Body of pancreas (tissue), 4 donors: ENCODE measurements around the gene PPOX. TPM values are rescaled to one million over a fixed set of nuclear protein-coding genes. Genes with fewer than 3 reads are reported as not detected.

Experiments
- ATAC-seq: fragments of 150-250 bp; one replicate; pipeline ENCODE4 v1.9.1; 2016
- DNase-seq, 4 donors: peaks; one replicate each; pipeline ENCODE4 v3.0.0-alpha.2; 2019
- H3K27ac ChIP-seq, 4 donors: fragments of 200-600 bp; sonication (generic); 1 replicate in 3 of 4; 2 replicates in 1 of 4; pipeline versions ENCODE4 v1.5.1 to v1.6.1; 2016 to 2019; ENCODE audit warnings: mild to moderate bottlenecking in 1 of 4, mixed read lengths in 1 of 4, moderate library complexity in 1 of 4
- H3K27me3 ChIP-seq, 2 donors: fragments of 200-600 bp; sonication (generic); one replicate each; pipeline ENCODE4 v1.6.0; 2016; ENCODE audit warnings: mild to moderate bottlenecking in 1 of 2
- H3K36me3 ChIP-seq, 2 donors: fragments of 200-600 bp; sonication (generic); replicated peaks in 1 of 2; 2 replicates each; pipeline ENCODE4 v1.5.1; 2016; ENCODE audit warnings: low read depth in 2 of 2; ENCODE audit not compliant: insufficient read depth in 1 of 2
- H3K4me1 ChIP-seq: fragments of 200-600 bp; sonication (generic); one replicate; pipeline ENCODE4 v1.6.0; 2016
- H3K4me3 ChIP-seq, 2 donors: fragments of 200-600 bp; sonication (generic); 1 replicate in 1 of 2; 2 replicates in 1 of 2; pipeline ENCODE4 v1.5.1; 2016 to 2019
- H3K9me3 ChIP-seq, 3 donors: fragments of 200-600 bp; sonication (generic); 1 replicate in 2 of 3; 2 replicates in 1 of 3; pipeline ENCODE4 v1.5.1; 2016
- CTCF ChIP-seq, 7 experiments: fragments of 450-650 bp in 4 of 7; fragments of 200-600 bp in 3 of 7; sonication (generic) in 3 of 7; IDR thresholded peaks; one replicate each; pipeline ENCODE4 v1.5.1; 2016 to 2019; ENCODE audit warnings: antibody characterized with exemption in 7 of 7
- POLR2A ChIP-seq, 3 donors: fragments of 450-650 bp; IDR thresholded peaks; one replicate each; pipeline ENCODE4 v1.6.1; 2016; ENCODE audit warnings: antibody characterized with exemption in 3 of 3, mild to moderate bottlenecking in 2 of 3
- WGBS, 2 donors: methylation state at CpG; one replicate each; pipeline ENCODE4 v1.1.5; 2017; 5-methylcytosine and 5-hydroxymethylcytosine counted together
- intact Hi-C: fragments of 100-400 bp; cut with DNase I; formaldehyde crosslinking; loops from one replicate; pipeline ENCODE4 v1.15.1; 2023
- total RNA-seq, 2 donors: library from RNA; depleted of rRNA; stranded (reverse); fragments of >200 nt; gene quantifications; one replicate each; pipeline ENCODE4 v1.1.0, GENCODE V29; 2016

The PPOX gene
- total RNA-seq, 2 donors from 2014 or later: 16.2 to 18.9 TPM

DNA sequence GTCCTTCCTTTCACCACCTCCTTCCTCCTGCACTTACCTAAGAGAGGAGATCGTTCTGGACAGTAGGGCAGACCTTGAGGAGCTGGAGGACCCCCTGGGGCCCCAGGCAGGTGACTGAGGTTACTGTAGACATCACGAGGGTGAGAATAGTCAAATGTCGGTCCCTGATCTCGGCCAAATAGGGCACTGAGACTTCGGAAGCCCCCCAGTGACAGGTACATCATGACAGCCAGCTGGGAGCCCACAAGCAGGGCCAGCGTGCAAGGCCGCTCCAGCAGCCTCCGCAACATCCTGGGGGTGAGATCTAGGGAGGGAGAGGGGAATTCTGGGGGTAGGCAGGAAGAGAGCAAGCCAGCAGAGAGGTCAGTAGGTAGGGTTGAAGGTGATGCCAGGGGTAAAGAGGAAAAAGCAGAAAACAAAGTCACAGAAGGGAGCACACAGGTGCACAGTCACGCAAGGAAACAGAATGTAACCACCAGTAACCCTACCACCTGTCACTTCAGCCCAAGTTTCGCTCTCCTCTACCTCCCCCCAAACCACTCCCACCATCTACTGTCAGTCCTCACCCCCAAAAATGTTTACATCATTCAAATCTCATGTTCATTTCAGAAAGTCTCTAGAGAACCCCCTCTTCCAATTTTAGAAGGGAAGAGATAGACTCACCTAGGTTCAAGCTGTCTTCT lies 9.7 kb downstream of the PPOX start:
- DNase-seq: no peak
- H3K27me3 ChIP-seq: no peaks in the 10 kb centered on the region
- no peak overlapping the region for H3K4me3 ChIP-seq
- peak overlapping the region in 1 of 4 donors; percentile 93 for H3K27ac ChIP-seq
- H3K36me3 ChIP-seq: peaks cover 12 to 22% of the 10 kb centered on the region in 2 donors
- peaks cover 41% of the 10 kb centered on the region for H3K4me1 ChIP-seq
- ATAC-seq: no peak
- H3K9me3 ChIP-seq: no peaks in the 10 kb centered on the region
- 73 to 80% methylated on average over 10 of the region's 10 CpGs for WGBS, 2 donors
- intact Hi-C loops: no loop called here
- TF ChIP-seq CTCF (IDR thresholded peaks at IDR 0.05): no peak
- TF ChIP-seq POLR2A (IDR thresholded peaks at IDR 0.05): no peak

DNA sequence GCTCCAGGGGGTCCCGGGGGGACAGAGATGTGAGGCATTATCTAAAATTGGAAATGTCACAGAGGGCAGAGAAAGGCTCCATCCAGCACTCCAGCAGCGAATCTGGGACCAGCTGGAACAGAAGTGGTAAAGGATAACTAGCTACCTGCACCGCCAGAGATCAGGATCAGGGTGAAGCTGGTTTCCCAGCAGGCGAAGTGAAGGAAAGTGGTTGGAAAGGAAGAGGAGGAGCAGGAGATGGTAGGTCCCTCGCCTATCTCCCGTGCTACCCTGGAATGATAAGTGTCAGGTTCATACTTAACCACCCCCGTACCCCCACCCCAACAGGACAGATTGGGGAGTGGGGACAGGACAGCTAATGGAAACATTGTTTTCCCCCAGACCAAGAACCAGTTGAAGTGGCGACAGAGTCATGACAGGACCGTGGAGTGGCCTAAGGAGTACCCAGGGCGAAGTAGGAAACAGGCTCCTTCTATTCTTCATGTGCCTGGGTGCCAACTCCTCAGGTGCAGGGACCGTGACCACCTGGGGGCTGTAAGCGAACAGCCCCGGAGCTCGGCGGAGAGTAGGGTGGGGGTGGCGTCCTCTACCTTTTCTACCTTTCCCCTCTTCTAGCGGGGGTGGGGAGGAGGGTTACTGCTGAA lies 10.4 kb downstream of the PPOX start:
- Histone ChIP-seq H3K4me3 (peak overlapping the region; percentile 48 to 65), H3K27ac (peak overlapping the region; percentile 81 to 93 (median 91)), H3K9me3 (no peaks in the 10 kb centered on the region), H3K27me3 (no peaks in the 10 kb centered on the region), H3K36me3 (peaks cover 5 to 17% of the 10 kb centered on the region in 2 donors), H3K4me1 (peaks cover 40% of the 10 kb centered on the region)
- intact Hi-C loops: no loop called here
- DNase-seq (no peak), ATAC-seq (peak; percentile 16)
- WGBS, 2 donors: 4 to 8% methylated on average over 15 to 17 of the region's 17 CpGs
- no peak for TF ChIP-seq POLR2A (IDR thresholded peaks at IDR 0.05)
- no peak for TF ChIP-seq CTCF (IDR thresholded peaks at IDR 0.05)

DNA sequence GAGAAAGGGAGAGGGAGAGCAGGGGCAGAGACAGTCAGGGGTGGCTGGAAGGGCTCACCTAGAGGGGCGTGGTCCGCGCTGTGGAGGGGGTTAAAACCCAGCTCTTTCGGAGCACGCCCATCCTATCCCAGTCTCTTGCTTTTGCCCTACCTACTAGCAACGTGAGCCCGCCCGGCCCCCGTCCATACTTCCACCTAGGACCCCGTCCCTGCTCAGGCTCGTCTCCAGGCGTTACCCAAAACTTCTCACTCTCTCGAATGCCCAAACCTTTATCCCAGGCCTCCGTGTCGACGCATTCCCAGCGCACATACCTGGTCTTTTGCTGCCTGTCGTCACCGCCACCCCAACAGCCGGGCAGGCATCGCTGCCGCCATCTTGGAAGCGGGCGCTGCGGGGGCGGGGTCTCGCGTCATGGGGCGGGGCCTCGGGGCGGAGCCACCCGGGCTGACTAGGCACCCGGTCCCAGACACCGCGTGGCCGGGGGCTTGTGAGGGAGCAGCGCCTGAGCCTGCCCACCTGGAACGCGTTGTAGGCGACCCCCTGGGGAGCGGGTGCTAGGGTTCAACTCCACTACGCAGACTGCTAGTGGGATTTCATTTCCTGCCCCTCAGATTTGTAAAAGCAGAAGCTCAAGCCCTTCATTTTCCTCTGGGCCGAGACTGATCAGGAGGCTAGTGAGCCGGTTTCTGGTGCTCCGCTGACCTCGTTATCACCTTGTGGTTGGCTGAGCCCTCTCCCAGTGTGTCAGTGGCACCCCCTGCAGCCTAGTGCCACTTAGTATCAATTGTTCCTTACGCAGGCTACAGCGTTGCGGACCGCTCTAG lies 11.1 kb downstream of the PPOX start, which contains the start of gene B4GALT3:
Gene B4GALT3, minus strand, starts transcription at position 396 of the 824 bp plus-strand sequence. CDS start 1,447 bp downstream, outside the sequence.
- intact Hi-C loops: no loop called here
- 1 to 5% methylated on average over 20 to 43 of the region's 50 CpGs for WGBS, 2 donors
- TF ChIP-seq POLR2A (IDR thresholded peaks at IDR 0.05) (peak; percentile 71 to 91 (median 87)), CTCF (IDR thresholded peaks at IDR 0.05) (peak in 5 of 7 experiments; percentile 10 to 45 (median 33))
- Histone ChIP-seq H3K36me3 (peaks cover 0 to 11% of the 10 kb centered on the region in 2 donors), H3K27ac (peak within 1 kb of the TSS; percentile 81 to 93 (median 91)), H3K9me3 (no peaks in the 10 kb centered on the region), H3K27me3 (no peaks in the 10 kb centered on the region), H3K4me3 (peak within 1 kb of the TSS; percentile 48 to 65), H3K4me1 (peaks cover 37% of the 10 kb centered on the region)
- peak; percentile 89 to 93 (median 91) for DNase-seq
- peak; percentile 97 for ATAC-seq

GRCh38 chr1:161177936-161178244 lies 11.7 kb downstream of the PPOX start:
- peak overlapping the region; percentile 81 to 93 (median 91) for H3K27ac ChIP-seq

More at GRCh38 chr1:161177936-161178244, 11.7 kb downstream of the PPOX start:
- TF ChIP-seq POLR2A (IDR thresholded peaks at IDR 0.05) (no peak), CTCF (IDR thresholded peaks at IDR 0.05) (no peak)
- peaks cover 0 to 10% of the 10 kb centered on the region in 2 donors for H3K36me3 ChIP-seq
- H3K4me3 ChIP-seq: no peak overlapping the region
- H3K9me3 ChIP-seq: no peaks in the 10 kb centered on the region
- ATAC-seq: peak; percentile 1
- intact Hi-C loops: no loop called here
- no peak for DNase-seq
- peaks cover 33% of the 10 kb centered on the region for H3K4me1 ChIP-seq
- 17 to 23% methylated on average over 9 of the region's 9 CpGs for WGBS, 2 donors
- H3K27me3 ChIP-seq: no peaks in the 10 kb centered on the region
